ENCODE data around the gene IRF2. TPM values are rescaled to one million over a fixed set of nuclear protein-coding genes. Genes with fewer than 3 reads are reported as not detected.
A peak's percentile ranks its signal among the peaks of the same experiment; 100 is the strongest.

Gene IRF2
- total RNA-seq, 2 donors from 2014 or later, result 17.3 to 24.6 TPM

- Histone ChIP-seq H3K27ac (ENCODE audit: low read depth, low read length) (no peak overlapping the region), H3K27me3 (ENCODE audit: control insufficient read depth, insufficient read depth, low read length, poor library complexity, severe bottlenecking) (no peaks in the 10 kb centered on the region), H3K4me1 (ENCODE audit: control insufficient read depth, insufficient read depth, low read length) (no peaks in the 10 kb centered on the region), H3K9ac (ENCODE audit: extremely low read depth, low read length, poor library complexity, severe bottlenecking) (no peak overlapping the region), H3K4me3 (ENCODE audit: low read length) (no peak overlapping the region), H3K36me3 (ENCODE audit: control insufficient read depth, insufficient read depth, low read length) (peaks cover 21% of the 10 kb centered on the region), H3K9me3 (ENCODE audit: control insufficient read depth, low read length) (peaks cover 7% of the 10 kb centered on the region)
- H3K9me3 Mint-ChIP-seq, result no peaks in the 10 kb centered on the region
- H3K27ac Mint-ChIP-seq, result no peak overlapping the region
- H3K4me1 Mint-ChIP-seq, result peaks cover 6% of the 10 kb centered on the region
- H3K4me3 Mint-ChIP-seq, result no peak overlapping the region
- no peak for DNase-seq
- no peak for TF ChIP-seq CTCF (conservative IDR thresholded peaks at IDR 0.05)
- no peaks in the 10 kb centered on the region for H3K27me3 Mint-ChIP-seq (ENCODE audit: insufficient read depth)
- WGBS, 2 experiments (ENCODE audit: insufficient coverage in 1 of 2, insufficient read length in 1 of 2), result 93 to 95% methylated on average over 4 to 6 of the region's 6 CpGs
- H3K36me3 Mint-ChIP-seq (ENCODE audit: low read depth), result peaks cover 83% of the 10 kb centered on the region
Observed at GRCh38 chr4:184392316-184392715, 82.0 kb downstream of the IRF2 start.

DNA sequence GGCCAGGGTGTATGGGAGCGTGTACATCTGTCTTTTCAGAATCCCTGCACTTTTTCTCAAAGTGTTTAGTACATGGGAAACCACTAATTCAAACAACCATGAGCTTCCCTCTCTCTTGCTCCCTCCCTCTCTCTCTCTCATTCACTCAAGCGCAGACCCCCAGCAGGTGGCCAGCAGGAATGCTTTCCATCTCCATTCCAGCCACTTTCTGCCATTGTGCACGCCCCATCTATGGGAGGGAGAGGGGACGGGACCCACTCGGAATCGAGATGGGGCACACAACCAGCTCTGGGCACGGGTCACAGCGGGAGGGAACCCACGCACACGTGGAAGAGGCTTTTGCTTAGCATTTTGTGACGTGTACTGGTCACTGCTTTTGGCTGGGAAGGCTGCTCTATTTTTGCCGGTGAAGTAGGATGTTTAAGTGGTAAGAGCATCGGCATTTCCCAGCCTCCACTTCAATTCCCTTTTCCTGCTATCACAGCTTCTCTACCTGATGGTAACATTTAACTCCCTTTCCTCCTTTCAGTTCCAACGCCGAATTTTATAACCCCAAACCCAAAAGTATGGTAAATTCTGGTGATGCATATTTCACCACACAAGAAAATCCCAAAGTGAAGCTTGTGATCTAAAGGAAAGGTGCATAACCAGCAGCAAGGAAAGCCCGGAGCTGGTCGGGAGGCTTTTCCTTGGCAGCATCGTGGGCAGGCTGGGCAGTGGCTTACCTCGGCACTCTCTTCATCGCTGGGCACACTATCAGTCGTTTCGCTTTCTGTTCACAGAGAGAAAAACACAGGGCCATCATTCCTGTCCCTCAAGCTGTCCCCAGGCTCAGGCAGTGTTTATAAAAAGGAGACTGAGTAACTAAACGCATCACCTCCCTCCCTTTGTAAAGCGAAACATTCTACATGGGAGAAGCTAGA, 84.1 kb downstream of the IRF2 start:
- peaks cover 21% of the 10 kb centered on the region for H3K36me3 ChIP-seq (ENCODE audit: control insufficient read depth, insufficient read depth, low read length)
- DNase-seq, result peak; percentile 82
- peaks cover 7% of the 10 kb centered on the region for H3K9me3 ChIP-seq (ENCODE audit: control insufficient read depth, low read length)
- H3K4me1 Mint-ChIP-seq, result peaks cover 22% of the 10 kb centered on the region
- H3K4me3 ChIP-seq (ENCODE audit: low read length), result no peak overlapping the region
- no peaks in the 10 kb centered on the region for H3K27me3 ChIP-seq (ENCODE audit: control insufficient read depth, insufficient read depth, low read length, poor library complexity, severe bottlenecking)
- H3K36me3 Mint-ChIP-seq (ENCODE audit: low read depth), result peaks cover 70% of the 10 kb centered on the region
- H3K27ac ChIP-seq (ENCODE audit: low read depth, low read length), result peak overlapping the region; percentile 22
- peaks cover 7% of the 10 kb centered on the region for H3K4me1 ChIP-seq (ENCODE audit: control insufficient read depth, insufficient read depth, low read length)
- H3K27ac Mint-ChIP-seq, result peak overlapping the region; percentile 79
- no peaks in the 10 kb centered on the region for H3K9me3 Mint-ChIP-seq
- TF ChIP-seq CTCF (conservative IDR thresholded peaks at IDR 0.05), result peak; percentile 24
- no peak overlapping the region for H3K4me3 Mint-ChIP-seq
- H3K9ac ChIP-seq (ENCODE audit: extremely low read depth, low read length, poor library complexity, severe bottlenecking), result no peak overlapping the region
- H3K27me3 Mint-ChIP-seq (ENCODE audit: insufficient read depth), result no peaks in the 10 kb centered on the region
- 72 to 91% methylated on average over 9 to 23 of the region's 24 CpGs for WGBS, 2 experiments (ENCODE audit: insufficient coverage in 1 of 2, insufficient read length in 1 of 2)

DNA sequence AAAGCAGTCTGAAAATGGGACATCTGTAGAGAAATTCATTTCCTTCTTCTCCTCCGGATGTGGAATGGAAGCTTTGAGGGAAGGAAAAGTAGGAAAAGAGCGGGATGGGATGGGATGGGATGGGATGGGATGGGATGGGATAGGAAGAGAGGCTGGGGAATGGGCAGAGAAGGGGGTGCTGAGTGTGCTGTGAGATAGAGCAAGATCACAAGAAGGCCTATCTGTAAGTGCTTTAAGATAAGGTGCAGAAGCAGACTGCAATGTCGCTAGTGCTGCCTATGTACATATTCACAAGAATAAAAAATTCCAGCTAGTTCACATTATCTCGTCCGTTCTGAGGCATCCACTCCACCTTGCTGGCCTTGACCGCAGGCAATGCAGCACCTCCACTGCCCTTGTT, 86.2 kb downstream of the IRF2 start:
- Histone ChIP-seq H3K36me3 (ENCODE audit: control insufficient read depth, insufficient read depth, low read length) (peaks cover 21% of the 10 kb centered on the region), H3K27ac (ENCODE audit: low read depth, low read length) (no peak overlapping the region), H3K9me3 (ENCODE audit: control insufficient read depth, low read length) (peaks cover 7% of the 10 kb centered on the region), H3K4me1 (ENCODE audit: control insufficient read depth, insufficient read depth, low read length) (peaks cover 18% of the 10 kb centered on the region), H3K9ac (ENCODE audit: extremely low read depth, low read length, poor library complexity, severe bottlenecking) (no peak overlapping the region), H3K4me3 (ENCODE audit: low read length) (no peak overlapping the region), H3K27me3 (ENCODE audit: control insufficient read depth, insufficient read depth, low read length, poor library complexity, severe bottlenecking) (no peaks in the 10 kb centered on the region)
- Mint-ChIP-seq H3K27ac (no peak overlapping the region), H3K4me1 (peaks cover 39% of the 10 kb centered on the region), H3K4me3 (no peak overlapping the region), H3K9me3 (no peaks in the 10 kb centered on the region), H3K27me3 (ENCODE audit: insufficient read depth) (no peaks in the 10 kb centered on the region), H3K36me3 (ENCODE audit: low read depth) (peaks cover 56% of the 10 kb centered on the region)
- WGBS, 2 experiments (ENCODE audit: insufficient coverage in 1 of 2, insufficient read length in 1 of 2), result 94 to 100% methylated on average over 3 to 6 of the region's 6 CpGs
- TF ChIP-seq CTCF (conservative IDR thresholded peaks at IDR 0.05), result no peak
- DNase-seq, result peak; percentile 2

Data from endodermal cell (in vitro differentiated cells).